ENCODE measurements around the gene SPR.
"Not testable (repeated sequence)": the region's sequence is repeated elsewhere in the genome, so short reads cannot be mapped to it uniquely, and the experiment has no call there.

Gene SPR

DNA sequence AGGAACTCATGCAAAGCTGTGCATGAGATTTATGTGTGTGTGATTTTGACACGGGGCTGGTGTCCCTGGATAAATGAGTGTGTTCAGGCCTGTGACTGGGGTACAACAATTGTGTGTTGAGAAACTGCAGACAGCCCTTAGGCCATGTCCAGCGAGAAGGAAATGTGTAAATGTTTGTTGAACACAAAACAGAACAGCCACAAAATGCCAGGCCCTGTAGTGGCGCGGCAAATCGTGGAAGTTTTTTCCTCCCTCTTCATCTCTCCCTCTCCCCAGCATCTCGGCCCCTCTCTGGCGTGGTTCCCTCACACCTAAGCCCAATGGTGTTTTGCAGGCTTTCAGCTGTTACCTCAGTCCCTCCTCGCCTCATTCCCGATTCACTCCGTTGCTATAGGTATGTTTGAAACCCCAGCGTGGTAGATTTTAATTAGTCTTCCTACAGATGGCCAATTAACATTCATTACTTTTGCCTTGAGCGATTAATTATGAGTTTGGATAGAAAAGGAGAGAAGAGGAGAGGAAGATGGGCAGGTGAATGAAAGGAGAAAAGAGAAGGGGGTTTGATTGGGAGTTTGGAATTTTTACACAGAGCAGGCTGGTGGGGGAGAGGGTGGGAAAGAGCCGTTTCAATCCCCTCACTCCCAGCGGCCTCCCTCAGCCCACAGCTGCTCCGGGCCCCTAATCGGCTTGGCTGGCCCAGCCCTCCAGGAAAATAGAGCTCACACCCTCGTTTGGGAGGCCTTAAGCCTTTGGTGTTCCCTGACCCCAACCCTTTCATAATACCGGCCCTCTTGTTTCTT is 10.8 kb downstream of the SPR start:
- Histone ChIP-seq H3K36me3 (ENCODE audit: control insufficient read depth in 1 of 2, insufficient read depth in 2 of 2, low read length in 2 of 2) (no peaks in the 10 kb centered on the region), H3K9me3 (ENCODE audit: control insufficient read depth in 1 of 2, low read length in 2 of 2) (no peaks in the 10 kb centered on the region), H3K9ac (ENCODE audit: low read depth in 1 of 2, low read length in 2 of 2) (no peak overlapping the region), H3K4me1 (ENCODE audit: control insufficient read depth in 1 of 2, insufficient read depth in 2 of 2, low read length in 2 of 2) (peaks cover 18 to 19% of the 10 kb centered on the region in 2 donors), H3K27ac (ENCODE audit: low read depth, low read length) (no peak overlapping the region), H3K27me3 (ENCODE audit: control insufficient read depth in 1 of 2, insufficient read depth in 2 of 2, low read length in 2 of 2) (peaks cover 35 to 36% of the 10 kb centered on the region in 2 donors), H3K4me3 (ENCODE audit: low read depth in 1 of 2, low read length in 2 of 2) (no peak overlapping the region)

DNA sequence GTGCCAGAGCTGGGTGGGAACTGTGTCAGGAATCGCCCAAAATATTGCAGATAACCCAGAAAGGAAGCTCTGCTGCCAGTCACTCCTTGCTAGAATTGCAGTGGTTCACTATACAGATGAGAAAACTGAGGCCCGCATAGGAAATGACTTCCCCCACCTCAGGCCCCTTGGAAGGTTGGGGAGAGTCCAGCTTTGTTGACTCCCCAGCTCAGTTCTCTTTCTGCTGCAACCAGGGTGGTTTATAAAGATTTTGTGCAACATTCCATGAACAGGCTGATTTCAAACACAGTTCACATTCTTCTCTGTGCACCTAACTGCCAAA is 11.3 kb downstream of the SPR start:
- no peak overlapping the region for H3K4me3 ChIP-seq (ENCODE audit: low read depth in 1 of 2, low read length in 2 of 2)
- H3K27me3 ChIP-seq (ENCODE audit: control insufficient read depth in 1 of 2, insufficient read depth in 2 of 2, low read length in 2 of 2), result peaks cover 40% of the 10 kb centered on the region in 2 donors
- H3K36me3 ChIP-seq (ENCODE audit: control insufficient read depth in 1 of 2, insufficient read depth in 2 of 2, low read length in 2 of 2), result no peaks in the 10 kb centered on the region
- H3K27ac ChIP-seq (ENCODE audit: low read depth, low read length), result no peak overlapping the region
- peaks cover 18 to 19% of the 10 kb centered on the region in 2 donors for H3K4me1 ChIP-seq (ENCODE audit: control insufficient read depth in 1 of 2, insufficient read depth in 2 of 2, low read length in 2 of 2)
- no peak overlapping the region for H3K9ac ChIP-seq (ENCODE audit: low read depth in 1 of 2, low read length in 2 of 2)
- no peaks in the 10 kb centered on the region for H3K9me3 ChIP-seq (ENCODE audit: control insufficient read depth in 1 of 2, low read length in 2 of 2)

DNA sequence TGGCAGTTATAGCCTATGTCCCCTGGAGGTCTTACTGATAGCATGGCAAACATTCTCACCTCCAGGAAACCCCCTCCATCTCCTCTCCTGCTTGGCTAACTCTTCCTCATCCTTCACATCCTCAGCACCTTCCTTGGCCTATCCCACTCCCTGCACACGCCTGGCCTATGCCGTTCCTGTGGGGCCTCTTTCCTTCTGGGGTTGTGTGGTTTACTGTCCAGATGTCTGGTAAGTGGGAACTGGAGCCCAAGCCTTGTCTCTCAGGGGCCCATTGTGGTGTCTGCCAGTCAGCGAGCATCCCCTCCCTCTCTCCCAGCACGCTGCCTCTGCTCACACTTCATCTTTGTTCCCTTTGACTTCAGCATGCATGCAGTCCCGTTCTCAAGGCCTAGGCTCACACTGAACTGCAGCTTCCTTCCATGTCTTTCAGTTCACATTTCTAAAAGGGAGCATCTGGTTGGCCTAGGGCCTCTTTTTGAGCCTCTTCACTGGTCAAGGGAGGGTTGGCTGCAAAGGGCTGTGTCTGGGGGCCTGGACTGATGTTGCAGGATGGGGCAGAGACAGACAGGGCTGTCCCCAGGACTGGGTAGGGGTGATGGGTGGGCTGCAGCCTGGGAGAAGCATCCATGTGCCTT is 13.1 kb downstream of the SPR start:
- Histone ChIP-seq H3K9ac (ENCODE audit: low read depth in 1 of 2, low read length in 2 of 2) (no peak overlapping the region), H3K27me3 (ENCODE audit: control insufficient read depth in 1 of 2, insufficient read depth in 2 of 2, low read length in 2 of 2) (peaks cover 28 to 42% of the 10 kb centered on the region in 2 donors), H3K27ac (ENCODE audit: low read depth, low read length) (no peak overlapping the region), H3K4me3 (ENCODE audit: low read depth in 1 of 2, low read length in 2 of 2) (no peak overlapping the region), H3K9me3 (ENCODE audit: control insufficient read depth in 1 of 2, low read length in 2 of 2) (no peaks in the 10 kb centered on the region), H3K36me3 (ENCODE audit: control insufficient read depth in 1 of 2, insufficient read depth in 2 of 2, low read length in 2 of 2) (no peaks in the 10 kb centered on the region), H3K4me1 (ENCODE audit: control insufficient read depth in 1 of 2, insufficient read depth in 2 of 2, low read length in 2 of 2) (peaks cover 10 to 12% of the 10 kb centered on the region in 2 donors)

DNA sequence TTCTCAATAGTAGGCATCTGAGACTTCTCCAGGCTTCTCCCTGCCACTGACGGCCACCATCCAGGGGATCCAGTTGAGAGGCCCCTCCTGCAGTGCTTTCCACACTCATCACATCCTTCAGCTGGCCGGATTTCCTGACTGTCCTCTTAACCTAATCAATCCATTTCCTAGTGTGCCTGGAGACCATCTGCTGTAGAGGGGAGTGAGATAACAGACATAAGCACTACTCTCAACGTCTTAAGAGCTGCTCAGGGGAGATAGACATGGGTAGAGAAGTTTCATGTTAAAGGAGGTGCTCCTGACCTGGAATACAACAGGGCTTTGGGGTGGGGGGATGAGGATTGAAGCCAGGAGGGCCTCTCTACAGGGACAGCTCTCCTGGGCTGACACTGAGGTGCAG is 14.2 kb downstream of the SPR start:
- Histone ChIP-seq H3K27ac (ENCODE audit: low read depth, low read length) (no peak overlapping the region), H3K36me3 (ENCODE audit: control insufficient read depth in 1 of 2, insufficient read depth in 2 of 2, low read length in 2 of 2) (no peaks in the 10 kb centered on the region), H3K4me1 (ENCODE audit: control insufficient read depth in 1 of 2, insufficient read depth in 2 of 2, low read length in 2 of 2) (peaks cover 0 to under 1% of the 10 kb centered on the region in 2 donors), H3K9me3 (ENCODE audit: control insufficient read depth in 1 of 2, low read length in 2 of 2) (no peaks in the 10 kb centered on the region), H3K4me3 (ENCODE audit: low read depth in 1 of 2, low read length in 2 of 2) (no peak overlapping the region), H3K9ac (ENCODE audit: low read depth in 1 of 2, low read length in 2 of 2) (no peak overlapping the region), H3K27me3 (ENCODE audit: control insufficient read depth in 1 of 2, insufficient read depth in 2 of 2, low read length in 2 of 2) (peaks cover 26 to 44% of the 10 kb centered on the region in 2 donors)

DNA sequence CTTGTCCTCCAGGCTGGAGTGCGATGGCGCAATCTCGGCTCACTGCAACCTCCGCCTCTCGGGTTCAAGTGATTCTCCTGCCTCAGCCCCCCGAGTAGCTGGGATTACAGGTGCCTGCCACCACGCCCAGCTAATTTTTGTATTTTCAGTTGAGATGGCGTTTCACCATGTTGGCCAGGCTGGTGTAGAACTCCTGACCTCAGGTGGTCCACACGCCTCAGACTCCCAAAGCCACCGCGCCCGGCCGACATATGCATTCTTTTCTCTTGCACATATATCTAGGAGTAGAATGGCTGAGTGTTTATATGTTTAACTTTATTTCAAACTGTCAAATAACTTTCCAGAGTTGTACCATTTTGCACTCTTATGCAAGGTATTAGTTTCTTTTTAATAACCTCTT is 20.2 kb downstream of the SPR start:
- not testable (repeated sequence) for H3K4me3 ChIP-seq (ENCODE audit: low read depth in 1 of 2, low read length in 2 of 2); H3K36me3 ChIP-seq (ENCODE audit: control insufficient read depth in 1 of 2, insufficient read depth in 2 of 2, low read length in 2 of 2); H3K4me1 ChIP-seq (ENCODE audit: control insufficient read depth in 1 of 2, insufficient read depth in 2 of 2, low read length in 2 of 2); H3K9ac ChIP-seq (ENCODE audit: low read depth in 1 of 2, low read length in 2 of 2); H3K9me3 ChIP-seq (ENCODE audit: control insufficient read depth in 1 of 2, low read length in 2 of 2); H3K27ac ChIP-seq (ENCODE audit: low read depth, low read length)
- H3K27me3 ChIP-seq (ENCODE audit: control insufficient read depth in 1 of 2, insufficient read depth in 2 of 2, low read length in 2 of 2), result peaks cover 40 to 62% of the 10 kb centered on the region in 2 donors

GRCh38 chr2:72908741-72909140 is 21.5 kb downstream of the SPR start:
- Histone ChIP-seq H3K36me3 (ENCODE audit: control insufficient read depth in 1 of 2, insufficient read depth in 2 of 2, low read length in 2 of 2) (no peaks in the 10 kb centered on the region), H3K27me3 (ENCODE audit: control insufficient read depth in 1 of 2, insufficient read depth in 2 of 2, low read length in 2 of 2) (peaks cover 46 to 63% of the 10 kb centered on the region in 2 donors), H3K9me3 (ENCODE audit: control insufficient read depth in 1 of 2, low read length in 2 of 2) (no peaks in the 10 kb centered on the region), H3K4me3 (ENCODE audit: low read depth in 1 of 2, low read length in 2 of 2) (no peak overlapping the region), H3K27ac (ENCODE audit: low read depth, low read length) (no peak overlapping the region), H3K4me1 (ENCODE audit: control insufficient read depth in 1 of 2, insufficient read depth in 2 of 2, low read length in 2 of 2) (no peaks in the 10 kb centered on the region), H3K9ac (ENCODE audit: low read depth in 1 of 2, low read length in 2 of 2) (no peak overlapping the region)

DNA sequence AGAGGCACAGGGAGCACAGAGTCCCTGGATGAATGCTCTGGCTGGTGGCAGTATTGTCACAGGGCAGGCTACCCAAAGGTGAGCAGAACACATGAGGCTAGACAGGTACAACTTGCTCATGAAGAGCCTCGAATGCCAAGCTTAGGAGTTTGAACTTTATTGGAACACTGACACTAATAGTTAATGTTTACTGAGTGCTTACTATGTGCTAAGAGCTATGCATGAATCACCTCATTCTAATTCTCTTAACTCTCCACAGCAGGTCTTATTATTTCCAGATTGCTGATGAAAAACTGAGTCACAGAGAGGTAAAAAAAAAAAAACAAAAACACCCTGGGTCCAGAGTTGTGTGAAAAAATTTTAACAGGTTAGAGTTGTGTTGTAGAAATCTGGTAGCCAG is 24.0 kb downstream of the SPR start:
- no peaks in the 10 kb centered on the region for H3K9me3 ChIP-seq (ENCODE audit: control insufficient read depth in 1 of 2, low read length in 2 of 2)
- H3K9ac ChIP-seq (ENCODE audit: low read depth in 1 of 2, low read length in 2 of 2), result no peak overlapping the region
- H3K36me3 ChIP-seq (ENCODE audit: control insufficient read depth in 1 of 2, insufficient read depth in 2 of 2, low read length in 2 of 2), result no peaks in the 10 kb centered on the region
- no peak overlapping the region for H3K4me3 ChIP-seq (ENCODE audit: low read depth in 1 of 2, low read length in 2 of 2)
- no peak overlapping the region for H3K27ac ChIP-seq (ENCODE audit: low read depth, low read length)
- H3K4me1 ChIP-seq (ENCODE audit: control insufficient read depth in 1 of 2, insufficient read depth in 2 of 2, low read length in 2 of 2), result peaks cover 2 to 7% of the 10 kb centered on the region in 2 donors
- peaks cover 63 to 74% of the 10 kb centered on the region in 2 donors for H3K27me3 ChIP-seq (ENCODE audit: control insufficient read depth in 1 of 2, insufficient read depth in 2 of 2, low read length in 2 of 2)

- Histone ChIP-seq H3K9ac (ENCODE audit: low read depth in 1 of 2, low read length in 2 of 2) (no peak overlapping the region), H3K9me3 (ENCODE audit: control insufficient read depth in 1 of 2, low read length in 2 of 2) (no peaks in the 10 kb centered on the region), H3K4me1 (ENCODE audit: control insufficient read depth in 1 of 2, insufficient read depth in 2 of 2, low read length in 2 of 2) (peaks cover 9 to 23% of the 10 kb centered on the region in 2 donors), H3K4me3 (ENCODE audit: low read depth in 1 of 2, low read length in 2 of 2) (no peak overlapping the region), H3K36me3 (ENCODE audit: control insufficient read depth in 1 of 2, insufficient read depth in 2 of 2, low read length in 2 of 2) (no peaks in the 10 kb centered on the region), H3K27ac (ENCODE audit: low read depth, low read length) (no peak overlapping the region), H3K27me3 (ENCODE audit: control insufficient read depth in 1 of 2, insufficient read depth in 2 of 2, low read length in 2 of 2) (peaks cover 78 to 79% of the 10 kb centered on the region in 2 donors)
Measured at GRCh38 chr2:72913486-72914205, 26.4 kb downstream of the SPR start.

GRCh38 chr2:72914206-72914559 is 27.0 kb downstream of the SPR start:
- Histone ChIP-seq H3K4me3 (ENCODE audit: low read depth in 1 of 2, low read length in 2 of 2) (no peak overlapping the region), H3K36me3 (ENCODE audit: control insufficient read depth in 1 of 2, insufficient read depth in 2 of 2, low read length in 2 of 2) (no peaks in the 10 kb centered on the region), H3K27me3 (ENCODE audit: control insufficient read depth in 1 of 2, insufficient read depth in 2 of 2, low read length in 2 of 2) (peaks cover 80 to 83% of the 10 kb centered on the region in 2 donors), H3K27ac (ENCODE audit: low read depth, low read length) (no peak overlapping the region), H3K4me1 (ENCODE audit: control insufficient read depth in 1 of 2, insufficient read depth in 2 of 2, low read length in 2 of 2) (peaks cover 9 to 26% of the 10 kb centered on the region in 2 donors), H3K9ac (ENCODE audit: low read depth in 1 of 2, low read length in 2 of 2) (no peak overlapping the region), H3K9me3 (ENCODE audit: control insufficient read depth in 1 of 2, low read length in 2 of 2) (no peaks in the 10 kb centered on the region)
